HepG2 (cell line): ENCODE data around the gene PDE4D. TPM values are rescaled to one million over a fixed set of nuclear protein-coding genes. Genes with fewer than 3 reads are reported as not detected.

Experiments
- ATAC-seq: fragments of 200-7000 bp; cut with Tn5 transposase; 3 replicates; pipeline ENCODE4 v1.9.1; 2020; ENCODE audit warnings: mild to moderate bottlenecking, moderate library complexity
- BruUV-seq: library from RNA; stranded (reverse); fragments of 400-500 nt; replicated peaks from 2 replicates; lab custom pipeline; 2021; lab: Mats Ljungman, UMichigan
- CTCF ChIA-PET: fragments of 300-600 bp; formaldehyde crosslinking; extraction: SDS; loops from one replicate; lab custom pipeline; 2021; ENCODE audit warnings: low total read pairs, inconsistent platforms, low intra/inter-chr PET ratio; lab: Yijun Ruan, JAX
- POLR2A ChIA-PET: fragments of 350-600 bp; sonication (Branson Sonifier 250); formaldehyde crosslinking; loops from one replicate; lab custom pipeline; 2020; ENCODE audit warnings: antibody characterized with exemption, inconsistent platforms; lab: Yijun Ruan, JAX
- DNase-seq: peaks from one replicate; pipeline ENCODE4 v3.0.0-alpha.2; 2015; ENCODE audit warnings: low spot score
- FAIRE-seq: peaks from 3 replicates; lab custom pipeline; 2011; peaks lifted over from hg19 to GRCh38; lab: Jason Lieb, UNC
- H2AFZ ChIP-seq: one replicate; pipeline ENCODE4 v1.6.1; 2011; ENCODE audit warnings: low read length, inconsistent platforms
- H3K27ac ChIP-seq: fragments of 300-600 bp; 3 replicates; pipeline ENCODE4 v1.8.0; 2011; ENCODE audit warnings: mixed run types, mild to moderate bottlenecking, mixed read lengths, low read length, inconsistent platforms; ENCODE audit not compliant: insufficient read depth; ENCODE audit errors: extremely low read length
- H3K27me3 ChIP-seq, 2 experiments: fragments of 200-600 bp in 1 of 2; 2 replicates in 1 of 2; 3 replicates in 1 of 2; pipeline versions ENCODE4 v1.6.0 to v1.8.0; 2011; ENCODE audit warnings: low read length in 2 of 2, mild to moderate bottlenecking in 2 of 2, moderate library complexity in 2 of 2, inconsistent platforms in 1 of 2; ENCODE audit not compliant: insufficient read depth in 2 of 2, control insufficient read depth in 1 of 2
- H3K36me3 ChIP-seq, 2 experiments: fragments of 200-600 bp in 1 of 2; replicated peaks in 1 of 2; 2 replicates in 1 of 2; 3 replicates in 1 of 2; pipeline versions ENCODE4 v1.5.1 to v1.8.0; 2011; ENCODE audit warnings: low read length in 2 of 2, inconsistent platforms in 1 of 2; ENCODE audit not compliant: insufficient read depth in 2 of 2, control insufficient read depth in 1 of 2
- H3K4me1 ChIP-seq: 2 replicates; pipeline ENCODE4 v1.5.1; 2012; ENCODE audit warnings: low read length, inconsistent platforms; ENCODE audit not compliant: insufficient read depth
- H3K4me2 ChIP-seq: 2 replicates; pipeline ENCODE4 v1.6.0; 2011; ENCODE audit warnings: low read depth, low read length, inconsistent platforms
- H3K4me3 ChIP-seq, 3 experiments: fragments of 200-600 bp in 1 of 3; sonication (generic), shearing (Covaris generic) in 1 of 3; replicated peaks in 1 of 3; 2 replicates each; pipeline ENCODE4 v1.5.1; 2011 to 2016; ENCODE audit warnings: low read length in 3 of 3, inconsistent platforms in 2 of 3, low read depth in 2 of 3, mild to moderate bottlenecking in 2 of 3, control low read depth in 1 of 3, mixed read lengths in 1 of 3; ENCODE audit not compliant: insufficient read depth in 1 of 3
- H3K79me2 ChIP-seq: one replicate; pipeline ENCODE4 v1.6.1; 2011; ENCODE audit warnings: low read length, inconsistent platforms; ENCODE audit not compliant: insufficient read depth
- H3K9ac ChIP-seq: 2 replicates; pipeline ENCODE4 v1.6.0; 2011; ENCODE audit warnings: mild to moderate bottlenecking, low read depth, low read length, inconsistent platforms; ENCODE audit not compliant: insufficient read depth
- H3K9me3 ChIP-seq: 2 replicates; pipeline ENCODE4 v1.5.1; 2012; ENCODE audit warnings: mild to moderate bottlenecking, low read length
- H4K20me1 ChIP-seq: 2 replicates; pipeline ENCODE4 v1.6.0; 2011; ENCODE audit warnings: inconsistent platforms, mild to moderate bottlenecking, low read length, moderate library complexity; ENCODE audit not compliant: insufficient read depth
- CCAR2 ChIP-seq: fragments of 200-400 bp; formaldehyde crosslinking; optimal IDR thresholded peaks from 2 replicates; pipeline ENCODE3; 2018; ENCODE audit warnings: low read depth, mild to moderate bottlenecking, low read length, moderate library complexity
- RBM39 ChIP-seq: fragments of 200-400 bp; formaldehyde crosslinking; IDR thresholded peaks from one replicate; pipeline ENCODE4 v1.6.1; 2018; ENCODE audit warnings: antibody characterized with exemption, mild to moderate bottlenecking, low read depth, low read length; ENCODE audit not compliant: poor library complexity, severe bottlenecking
- SMARCE1 ChIP-seq: fragments of 450-650 bp; IDR thresholded peaks from 2 replicates; pipeline ENCODE4 v1.6.1; 2017; ENCODE audit warnings: borderline replicate concordance
- TEAD3 ChIP-seq: optimal IDR thresholded peaks from 2 replicates; pipeline ENCODE3; 2016; ENCODE audit warnings: borderline replicate concordance
- ZBTB8A ChIP-seq: sonication (generic); formaldehyde crosslinking; IDR thresholded peaks from 2 replicates; pipeline ENCODE4 v1.4.0; 2020; ENCODE audit warnings: mild to moderate bottlenecking, low read depth, missing genetic modification reagents, borderline replicate concordance
- ZFP36L1 ChIP-seq: sonication (generic); formaldehyde crosslinking; IDR thresholded peaks from 2 replicates; pipeline ENCODE4 v1.8.0; 2022; ENCODE audit warnings: mild to moderate bottlenecking, missing genetic modification reagents, moderate library complexity
- ZFP37 ChIP-seq: sonication (generic); formaldehyde crosslinking; IDR thresholded peaks from 2 replicates; pipeline ENCODE4 v1.4.0; 2020; ENCODE audit warnings: missing genetic modification reagents, borderline replicate concordance
- ZKSCAN1 ChIP-seq: fragments of 150-350 bp; IDR thresholded peaks from 2 replicates; pipeline ENCODE4 v1.6.1; 2014; ENCODE audit warnings: low read length
- ZNF678 ChIP-seq: sonication (generic); formaldehyde crosslinking; IDR thresholded peaks from 2 replicates; pipeline ENCODE4 v1.4.0; 2020; ENCODE audit warnings: mild to moderate bottlenecking, missing genetic modification reagents
- ZNF780A ChIP-seq: sonication (generic); formaldehyde crosslinking; IDR thresholded peaks from 2 replicates; pipeline ENCODE4 v1.8.0; 2022; ENCODE audit warnings: mild to moderate bottlenecking, missing genetic modification reagents, moderate library complexity
- ZSCAN12 ChIP-seq: sonication (generic); formaldehyde crosslinking; IDR thresholded peaks from 2 replicates; pipeline ENCODE4 v1.9.0; 2021; ENCODE audit warnings: mild to moderate bottlenecking, missing genetic modification reagents
- in situ Hi-C: cut with HindIII; loops from 2 replicates; pipeline ENCODE4 v1.10.0; 2017; ENCODE audit warnings: low pct_unique_long_range_greater_than_20kb; ENCODE audit not compliant: extremely low pct_ligation_motif_present
- intact Hi-C: fragments of 100-400 bp; cut with micrococcal nuclease; formaldehyde crosslinking; loops from one replicate; pipeline ENCODE4 v1.10.0; 2022; ENCODE audit not compliant: unreplicated experiment
- polyA plus RNA-seq, 8 experiments: library from polyadenylated mRNA; depleted of rRNA in 3 of 8; stranded (reverse) in 7 of 8; unstranded in 1 of 8; fragments of >200 nt; fragmentation: Illumina TruSeq in 4 of 8; extraction: Trizol in 4 of 8; gene quantifications; 2 replicates each; pipeline versions ENCODE4 v1.2.1 to v1.2.3, GENCODE V29; 2011 to 2016; ENCODE audit warnings: low read depth in 4 of 8, missing spikeins in 1 of 8, mixed read lengths in 1 of 8; ENCODE audit not compliant: insufficient read depth in 1 of 8
- total RNA-seq, 5 experiments: library from RNA; depleted of rRNA; stranded (reverse); fragments of >200 nt; fragmentation: Illumina TruSeq; extraction: Trizol; gene quantifications; 2 replicates each; pipeline ENCODE4 v1.2.3, GENCODE V29; 2016; ENCODE audit warnings: low read depth in 1 of 5
- TF ChIP-seq, protein P1 (sequence below): sonication (generic); formaldehyde crosslinking; IDR thresholded peaks from 2 replicates; pipeline ENCODE4 v1.4.0; 2020; ENCODE audit warnings: mild to moderate bottlenecking, missing genetic modification reagents
- TF ChIP-seq, protein P2 (sequence below): sonication (generic); formaldehyde crosslinking; IDR thresholded peaks from 2 replicates; pipeline ENCODE4 v1.5.0; 2020; ENCODE audit warnings: mild to moderate bottlenecking, missing genetic modification reagents
- TF ChIP-seq, protein P3 (sequence below): sonication (generic); formaldehyde crosslinking; IDR thresholded peaks from 2 replicates; pipeline ENCODE4 v1.5.0; 2020; ENCODE audit warnings: mild to moderate bottlenecking, missing genetic modification reagents
- TF ChIP-seq, protein P4 (sequence below): sonication (generic); formaldehyde crosslinking; IDR thresholded peaks from 2 replicates; pipeline ENCODE4 v1.4.0; 2020; ENCODE audit warnings: missing genetic modification reagents

PDE4D gene
- total and polyA plus RNA-seq, 2 of the 13 experiments (the other 11 are each of a cell fraction or from before 2014, with no cell fraction given) = 7.0 to 12.2 TPM

DNA sequence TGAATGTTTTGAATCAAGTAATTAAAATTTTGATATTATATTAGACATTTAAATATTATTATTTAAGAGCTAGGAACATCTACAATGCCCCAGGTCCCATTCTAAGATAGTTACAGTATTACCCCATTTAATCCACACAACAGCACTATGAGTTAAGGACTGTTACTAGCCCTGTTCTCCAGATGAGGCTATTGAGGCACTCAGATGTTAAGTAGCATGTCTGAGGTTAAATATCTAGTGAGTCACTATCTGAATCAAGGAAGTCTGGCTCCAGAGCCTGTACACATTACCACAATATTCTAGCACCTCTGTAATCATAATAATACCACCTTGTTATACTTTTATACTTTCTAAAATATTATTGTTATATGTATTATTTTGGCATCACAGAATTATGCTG lies 304.6 kb downstream of the PDE4D start:
- H3K4me2 ChIP-seq = no peak overlapping the region
- H3K4me3 ChIP-seq = no peak overlapping the region
- intact Hi-C loops (no loop called here), in situ Hi-C loops (no loop called here)
- no peak for DNase-seq
- no peak for FAIRE-seq
- CTCF ChIA-PET = no interaction called here
- H3K27ac ChIP-seq = no peak overlapping the region
- POLR2A ChIA-PET = no interaction called here
- no peak for ATAC-seq
- TF ChIP-seq, protein P1, sequence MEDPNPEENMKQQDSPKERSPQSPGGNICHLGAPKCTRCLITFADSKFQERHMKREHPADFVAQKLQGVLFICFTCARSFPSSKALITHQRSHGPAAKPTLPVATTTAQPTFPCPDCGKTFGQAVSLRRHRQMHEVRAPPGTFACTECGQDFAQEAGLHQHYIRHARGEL (CRISPR knock-in tag) = no peak
- no peak for TF ChIP-seq CCAR2
- TF ChIP-seq ZNF780A = no peak
- TF ChIP-seq ZFP37 (CRISPR knock-in tag) = no peak
- TF ChIP-seq, protein P2, sequence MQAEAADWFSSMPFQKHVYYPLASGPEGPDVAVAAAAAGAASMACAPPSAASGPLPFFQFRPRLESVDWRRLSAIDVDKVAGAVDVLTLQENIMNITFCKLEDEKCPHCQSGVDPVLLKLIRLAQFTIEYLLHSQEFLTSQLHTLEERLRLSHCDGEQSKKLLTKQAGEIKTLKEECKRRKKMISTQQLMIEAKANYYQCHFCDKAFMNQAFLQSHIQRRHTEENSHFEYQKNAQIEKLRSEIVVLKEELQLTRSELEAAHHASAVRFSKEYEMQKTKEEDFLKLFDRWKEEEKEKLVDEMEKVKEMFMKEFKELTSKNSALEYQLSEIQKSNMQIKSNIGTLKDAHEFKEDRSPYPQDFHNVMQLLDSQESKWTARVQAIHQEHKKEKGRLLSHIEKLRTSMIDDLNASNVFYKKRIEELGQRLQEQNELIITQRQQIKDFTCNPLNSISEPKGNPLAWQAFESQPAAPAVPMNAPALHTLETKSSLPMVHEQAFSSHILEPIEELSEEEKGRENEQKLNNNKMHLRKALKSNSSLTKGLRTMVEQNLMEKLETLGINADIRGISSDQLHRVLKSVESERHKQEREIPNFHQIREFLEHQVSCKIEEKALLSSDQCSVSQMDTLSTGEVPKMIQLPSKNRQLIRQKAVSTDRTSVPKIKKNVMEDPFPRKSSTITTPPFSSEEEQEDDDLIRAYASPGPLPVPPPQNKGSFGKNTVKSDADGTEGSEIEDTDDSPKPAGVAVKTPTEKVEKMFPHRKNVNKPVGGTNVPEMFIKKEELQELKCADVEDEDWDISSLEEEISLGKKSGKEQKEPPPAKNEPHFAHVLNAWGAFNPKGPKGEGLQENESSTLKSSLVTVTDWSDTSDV (CRISPR knock-in tag) = no peak
- no peak for TF ChIP-seq ZKSCAN1
- no peak for TF ChIP-seq TEAD3
- TF ChIP-seq ZNF678 (CRISPR knock-in tag) = no peak
- TF ChIP-seq, protein P3, sequence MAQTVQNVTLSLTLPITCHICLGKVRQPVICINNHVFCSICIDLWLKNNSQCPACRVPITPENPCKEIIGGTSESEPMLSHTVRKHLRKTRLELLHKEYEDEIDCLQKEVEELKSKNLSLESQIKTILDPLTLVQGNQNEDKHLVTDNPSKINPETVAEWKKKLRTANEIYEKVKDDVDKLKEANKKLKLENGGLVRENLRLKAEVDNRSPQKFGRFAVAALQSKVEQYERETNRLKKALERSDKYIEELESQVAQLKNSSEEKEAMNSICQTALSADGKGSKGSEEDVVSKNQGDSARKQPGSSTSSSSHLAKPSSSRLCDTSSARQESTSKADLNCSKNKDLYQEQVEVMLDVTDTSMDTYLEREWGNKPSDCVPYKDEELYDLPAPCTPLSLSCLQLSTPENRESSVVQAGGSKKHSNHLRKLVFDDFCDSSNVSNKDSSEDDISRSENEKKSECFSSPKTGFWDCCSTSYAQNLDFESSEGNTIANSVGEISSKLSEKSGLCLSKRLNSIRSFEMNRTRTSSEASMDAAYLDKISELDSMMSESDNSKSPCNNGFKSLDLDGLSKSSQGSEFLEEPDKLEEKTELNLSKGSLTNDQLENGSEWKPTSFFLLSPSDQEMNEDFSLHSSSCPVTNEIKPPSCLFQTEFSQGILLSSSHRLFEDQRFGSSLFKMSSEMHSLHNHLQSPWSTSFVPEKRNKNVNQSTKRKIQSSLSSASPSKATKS (CRISPR knock-in tag) = no peak
- TF ChIP-seq SMARCE1 = no peak
- TF ChIP-seq RBM39 = no peak
- no peak for TF ChIP-seq ZBTB8A (CRISPR knock-in tag)
- no peak for TF ChIP-seq ZSCAN12 (CRISPR knock-in tag)
- TF ChIP-seq ZFP36L1 (CRISPR knock-in tag) = no peak
- TF ChIP-seq, protein P4, sequence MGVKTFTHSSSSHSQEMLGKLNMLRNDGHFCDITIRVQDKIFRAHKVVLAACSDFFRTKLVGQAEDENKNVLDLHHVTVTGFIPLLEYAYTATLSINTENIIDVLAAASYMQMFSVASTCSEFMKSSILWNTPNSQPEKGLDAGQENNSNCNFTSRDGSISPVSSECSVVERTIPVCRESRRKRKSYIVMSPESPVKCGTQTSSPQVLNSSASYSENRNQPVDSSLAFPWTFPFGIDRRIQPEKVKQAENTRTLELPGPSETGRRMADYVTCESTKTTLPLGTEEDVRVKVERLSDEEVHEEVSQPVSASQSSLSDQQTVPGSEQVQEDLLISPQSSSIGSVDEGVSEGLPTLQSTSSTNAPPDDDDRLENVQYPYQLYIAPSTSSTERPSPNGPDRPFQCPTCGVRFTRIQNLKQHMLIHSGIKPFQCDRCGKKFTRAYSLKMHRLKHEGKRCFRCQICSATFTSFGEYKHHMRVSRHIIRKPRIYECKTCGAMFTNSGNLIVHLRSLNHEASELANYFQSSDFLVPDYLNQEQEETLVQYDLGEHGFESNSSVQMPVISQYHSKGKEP (CRISPR knock-in tag) = no peak
- H3K27me3 ChIP-seq = no peaks in the 10 kb centered on the region
- no peaks in the 10 kb centered on the region for H3K9me3 ChIP-seq
- H4K20me1 ChIP-seq = no peaks in the 10 kb centered on the region
- no peak overlapping the region for H3K9ac ChIP-seq
- no TSS peak for BruUV-seq
- no peaks in the 10 kb centered on the region for H3K36me3 ChIP-seq
- H2AFZ ChIP-seq = no peak overlapping the region
- no peaks in the 10 kb centered on the region for H3K79me2 ChIP-seq
- H3K4me1 ChIP-seq = no peaks in the 10 kb centered on the region
